HG03108 (cell line): ENCODE measurements around the gene VPS37B.
"Not testable (repeated sequence)": the region's sequence is repeated elsewhere in the genome, so short reads cannot be mapped to it uniquely, and the experiment has no call there.

Experiments
- ATAC-seq: cut with Tn5 transposase; IDR thresholded peaks from one replicate; pipeline ENCODE4 v1.9.1; 2021; ENCODE audit warnings: moderate library complexity; ENCODE audit not compliant: unreplicated experiment

Gene VPS37B

DNA sequence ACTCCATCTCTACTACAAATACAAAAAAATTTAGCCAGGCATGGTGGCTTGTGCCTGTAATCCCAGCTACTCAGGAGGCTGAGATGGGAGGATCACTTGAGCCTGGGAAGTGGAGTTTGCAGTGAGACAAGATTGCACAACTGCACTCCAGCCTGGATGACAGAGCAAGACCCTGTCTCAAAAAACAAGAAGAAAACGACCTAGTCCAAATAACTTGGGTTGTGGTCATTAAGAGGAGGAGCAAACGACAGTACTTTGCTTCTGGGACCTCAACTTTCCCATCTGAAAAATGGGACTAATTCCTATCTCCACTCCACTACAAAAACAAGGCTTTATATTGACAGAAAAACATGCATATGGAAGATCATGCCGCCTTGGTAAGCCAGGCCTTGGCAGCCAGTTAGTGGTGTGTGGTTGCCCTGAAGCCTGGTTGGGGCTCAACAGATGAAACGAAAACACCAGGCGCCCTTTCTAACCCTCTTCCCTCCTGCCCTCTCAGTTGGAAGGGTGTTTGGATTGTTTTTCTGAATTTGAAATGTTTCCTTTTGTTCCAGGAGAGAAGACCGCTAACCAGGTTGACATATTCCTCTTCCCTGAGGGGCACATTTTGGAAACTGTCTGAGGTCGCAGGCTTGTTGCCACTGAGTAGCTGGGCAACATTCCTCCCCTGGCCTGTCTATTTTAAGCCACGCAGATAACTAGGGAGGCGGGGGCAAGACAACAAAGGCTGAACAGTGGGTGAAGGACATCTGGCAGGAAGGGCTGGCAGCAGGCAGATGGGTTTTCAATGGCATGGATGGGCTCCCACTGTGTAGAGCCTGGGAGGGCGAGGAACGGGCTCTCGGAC is 13.7 kb upstream of the VPS37B start:
- ATAC-seq, result no peak

DNA sequence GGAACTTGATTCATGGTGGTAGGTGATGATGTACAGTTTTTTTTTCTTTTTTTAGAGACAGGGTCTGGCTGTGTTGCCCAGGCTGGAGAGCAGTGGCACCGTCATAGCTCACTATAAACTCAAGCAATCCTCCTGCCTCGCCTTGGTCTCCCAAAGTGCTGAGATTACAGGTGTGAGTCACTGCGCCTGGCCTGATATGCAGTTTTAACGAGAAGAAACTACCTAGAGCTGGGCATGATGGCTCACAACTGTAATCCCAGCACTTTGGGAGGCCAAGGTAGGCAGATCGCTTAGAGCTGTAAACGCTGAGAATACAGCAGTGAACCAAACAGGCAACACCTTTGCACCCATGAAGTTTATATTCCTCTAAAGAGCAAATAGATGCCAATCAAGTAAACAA is 13.0 kb upstream of the VPS37B start:
- ATAC-seq, result no peak

- ATAC-seq, result not testable (repeated sequence)
Measured at GRCh38 chr12:122905258-122905657, 9.3 kb upstream of the VPS37B start.

GRCh38 chr12:122903693-122904034 is 7.7 kb upstream of the VPS37B start:
- no peak for ATAC-seq

DNA sequence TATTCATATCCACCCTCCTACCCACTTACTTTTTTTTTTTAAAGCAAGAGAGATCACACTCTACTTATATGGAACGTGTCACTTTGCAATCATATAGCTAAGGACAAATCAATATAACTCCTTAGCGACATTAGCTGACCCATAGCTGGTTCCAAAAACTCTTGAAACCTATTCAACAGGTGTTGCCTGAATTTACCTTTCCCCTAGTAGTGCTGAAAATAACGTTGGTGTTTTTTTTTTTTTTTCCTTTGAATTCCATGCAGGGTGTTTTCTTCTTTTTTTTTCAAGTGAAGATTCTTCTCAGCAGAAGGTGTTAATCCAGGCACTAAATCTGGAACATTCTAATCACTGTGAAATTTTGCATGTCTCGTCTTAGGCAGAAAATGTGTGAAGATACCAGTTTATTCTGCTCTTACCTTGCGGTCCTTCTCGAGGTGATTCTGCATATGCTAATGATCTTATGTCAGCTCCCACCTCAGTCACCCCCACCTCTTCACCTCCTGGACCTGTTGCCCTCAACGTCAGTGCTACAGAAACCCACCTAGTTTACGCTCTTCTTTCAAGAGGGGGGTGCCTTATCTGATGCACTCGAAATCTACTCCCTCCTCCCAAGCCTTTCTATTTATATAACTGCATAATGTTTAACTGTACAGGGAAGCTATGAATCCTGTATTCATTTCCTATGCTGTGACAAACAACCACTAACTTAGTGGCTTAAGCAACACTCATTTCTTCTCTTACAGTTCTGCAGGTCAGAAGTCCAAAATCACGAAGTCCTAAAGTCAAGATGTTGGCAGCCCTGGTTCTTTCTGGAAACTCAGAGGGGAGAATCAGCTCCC is 7.1 kb upstream of the VPS37B start:
- ATAC-seq, result no peak

GRCh38 chr12:122899887-122900286 is 4.0 kb upstream of the VPS37B start:
- ATAC-seq, result no peak

DNA sequence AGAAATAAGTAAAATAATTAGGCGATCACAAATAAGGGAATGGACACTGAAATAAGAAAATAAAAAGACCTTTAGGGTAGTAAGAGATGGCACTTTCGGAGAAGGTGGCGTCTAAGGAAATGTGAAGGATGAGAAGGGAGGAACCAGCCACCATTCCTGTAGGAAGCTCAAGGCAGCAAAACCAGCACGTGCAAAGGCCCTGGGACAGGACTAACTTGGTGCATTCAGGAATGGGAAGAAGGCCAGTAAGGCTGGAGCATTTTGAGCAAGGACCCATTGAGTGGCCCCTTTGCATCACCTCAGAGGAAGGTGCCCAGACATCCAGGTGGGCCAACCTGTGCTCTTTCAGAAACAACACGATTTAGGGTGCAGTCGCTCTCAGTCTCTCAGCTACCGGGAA is 738 bp upstream of the VPS37B start:
- ATAC-seq, result no peak

- no peak for ATAC-seq
Measured at GRCh38 chr12:122895320-122895703, 612 bp downstream of the VPS37B start.

- ATAC-seq, result no peak
Measured at GRCh38 chr12:122894193-122895121, 1.5 kb downstream of the VPS37B start.

GRCh38 chr12:122893208-122894153 is 2.4 kb downstream of the VPS37B start:
- ATAC-seq, result no peak

DNA sequence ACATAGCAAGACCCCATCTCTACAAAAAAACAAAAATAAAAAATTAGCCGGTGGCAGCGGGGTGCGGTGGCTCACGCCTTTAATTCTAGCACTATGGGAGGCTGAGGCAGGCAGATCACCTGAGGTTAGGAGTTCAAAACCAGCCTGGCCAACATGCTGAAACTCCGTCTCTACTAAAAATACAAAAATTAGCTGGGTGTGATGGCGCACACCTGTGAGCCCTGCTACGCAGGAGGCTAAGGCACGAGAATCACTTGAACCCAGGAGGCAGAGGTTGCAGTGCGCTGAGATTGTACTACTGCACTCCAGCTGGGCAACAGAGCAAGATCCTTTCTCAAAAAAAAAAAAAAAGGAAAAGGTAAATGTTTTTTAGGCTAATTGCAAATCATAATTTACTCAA is 3.2 kb downstream of the VPS37B start:
- ATAC-seq, result not testable (repeated sequence)

GRCh38 chr12:122891661-122892525 is 4.0 kb downstream of the VPS37B start:
- no peak for ATAC-seq

- ATAC-seq, result no peak
Measured at GRCh38 chr12:122889761-122890520, 6.0 kb downstream of the VPS37B start.

- no peak for ATAC-seq
Measured at GRCh38 chr12:122888232-122888752, 7.6 kb downstream of the VPS37B start.

- ATAC-seq, result no peak
Measured at GRCh38 chr12:122887819-122888212, 8.1 kb downstream of the VPS37B start.

DNA sequence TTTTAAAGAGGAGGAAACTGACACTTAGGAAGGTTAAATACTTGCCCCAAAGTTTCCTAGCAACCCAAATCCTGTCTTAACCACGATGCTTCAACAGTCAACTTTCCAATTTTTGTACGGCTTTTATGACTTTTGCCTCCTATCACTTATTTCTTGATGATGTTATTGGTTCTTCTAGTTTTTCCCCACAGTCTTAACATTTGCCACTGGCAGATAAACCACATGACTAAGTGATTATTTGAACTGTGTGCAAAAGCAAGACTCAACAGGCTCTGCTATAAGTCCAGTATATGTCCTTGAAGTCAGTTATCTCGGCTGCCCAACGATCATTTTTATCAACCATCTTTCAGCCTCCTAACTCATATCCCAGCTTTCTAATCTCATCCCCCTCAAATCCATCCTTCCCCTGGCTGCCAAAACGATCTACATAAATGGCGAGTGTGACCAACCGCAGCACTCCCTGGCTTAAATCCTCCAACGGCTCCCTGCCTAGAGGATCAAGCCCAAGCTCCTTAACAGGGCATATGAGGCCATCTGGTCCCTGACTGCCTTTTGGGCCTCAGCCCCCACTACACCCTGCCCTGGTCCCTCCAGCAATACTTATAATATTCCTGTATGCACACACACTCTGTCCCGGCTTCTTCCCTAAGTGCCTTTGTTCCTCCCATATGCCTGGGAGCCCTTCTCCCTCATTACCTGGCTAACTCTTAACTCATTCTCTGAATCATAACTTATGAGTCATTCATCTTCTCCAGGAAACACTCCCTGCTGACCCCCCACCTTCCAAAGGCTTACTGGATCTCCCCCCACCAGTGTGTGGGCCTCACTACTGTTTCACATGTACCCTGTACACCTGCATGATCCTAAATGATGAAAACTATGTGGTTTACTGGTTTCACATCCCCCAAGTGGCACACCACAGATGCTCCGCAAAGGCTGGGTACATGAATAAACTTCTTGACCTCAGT is 8.8 kb downstream of the VPS37B start:
- peak; percentile 68 for ATAC-seq

- ATAC-seq, result no peak
Measured at GRCh38 chr12:122886161-122886560, 9.8 kb downstream of the VPS37B start.
